ENCODE data around the gene PI3.

Gene PI3

DNA sequence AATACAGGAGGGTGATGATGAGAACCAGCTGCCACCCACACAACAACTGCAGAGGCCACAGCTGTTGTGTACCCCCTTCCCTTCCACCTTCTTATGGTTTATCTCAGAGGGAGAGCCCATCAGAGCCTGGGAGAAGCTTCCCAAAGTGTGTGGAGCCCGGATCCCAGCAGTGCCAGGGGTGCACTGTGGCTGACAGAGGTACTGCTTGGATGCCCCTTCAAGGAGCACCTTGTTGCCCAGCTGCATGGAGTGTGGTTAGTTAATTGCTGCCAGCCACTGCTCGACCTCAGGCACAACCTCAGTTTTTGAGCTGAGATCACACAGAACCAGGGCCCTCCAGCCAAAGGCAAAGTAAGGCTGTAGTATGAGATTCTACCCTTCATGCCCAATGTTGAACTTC, 13.0 kb downstream of the PI3 start:
- no peak for DNase-seq (ENCODE audit: low spot score)

DNA sequence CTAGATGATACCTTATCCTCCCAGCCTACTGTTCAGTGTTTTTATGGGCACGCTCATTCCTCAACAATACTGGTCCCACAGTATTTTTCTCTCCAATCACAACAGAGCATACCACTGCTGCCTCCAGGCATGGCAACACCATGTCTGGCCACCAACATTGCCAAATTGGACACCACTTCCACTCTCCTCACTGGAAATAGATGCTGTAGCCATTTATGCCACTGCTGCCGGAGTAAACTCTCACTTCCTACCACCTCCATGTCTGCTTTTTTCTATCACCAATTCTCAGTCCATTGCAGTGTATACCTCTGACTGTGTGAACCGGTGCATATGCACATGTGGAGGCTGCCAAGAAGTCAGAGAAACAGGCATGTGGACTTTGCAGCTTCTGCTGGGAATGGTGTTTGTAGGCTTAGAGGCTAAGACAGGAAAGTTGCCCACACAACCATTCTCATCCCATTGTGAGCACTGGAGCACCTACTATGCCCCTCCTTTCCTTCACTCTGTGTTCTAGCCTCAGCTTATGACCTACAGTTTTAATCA, 14.4 kb downstream of the PI3 start:
- no peak for DNase-seq (ENCODE audit: low spot score)

DNA sequence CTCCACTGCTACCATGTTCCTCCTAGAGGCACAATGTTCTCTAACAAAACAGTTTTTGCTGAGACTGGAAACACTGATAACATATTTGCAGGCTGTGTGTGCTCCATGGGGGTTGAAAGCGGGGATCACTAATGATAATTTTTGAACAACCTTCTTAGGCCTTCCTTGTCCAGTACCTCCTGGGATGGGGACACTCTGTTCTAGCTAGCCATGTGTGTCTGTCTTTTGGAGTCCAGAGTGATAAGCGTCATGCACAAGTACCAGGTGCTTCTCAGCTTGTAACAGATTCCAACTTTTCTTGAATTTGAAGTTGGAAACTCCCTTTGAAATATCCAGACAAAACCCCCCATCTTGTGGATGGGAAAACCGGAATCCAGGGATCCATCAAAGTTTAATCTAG, 15.2 kb downstream of the PI3 start:
- no peak for DNase-seq (ENCODE audit: low spot score)

DNA sequence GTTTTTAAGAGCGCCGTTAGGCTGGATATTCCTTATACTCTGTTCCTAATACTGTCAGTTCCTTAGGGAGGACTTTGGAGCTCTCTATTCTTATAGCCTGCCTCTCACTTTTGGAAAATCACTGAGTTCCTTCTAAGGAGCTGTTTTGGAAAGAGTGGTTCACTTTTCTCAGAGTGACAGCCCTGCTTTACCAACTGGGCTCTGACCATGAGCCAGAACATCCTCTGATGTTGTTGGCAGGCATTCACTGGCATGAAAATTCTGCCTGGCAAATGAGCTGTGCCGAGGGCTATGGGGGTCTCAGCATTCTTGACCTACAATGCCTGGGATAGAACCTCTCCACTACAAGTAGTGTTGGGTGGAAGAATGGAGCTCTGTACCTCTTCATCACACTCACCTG, 17.2 kb downstream of the PI3 start:
- DNase-seq (ENCODE audit: low spot score): no peak

DNA sequence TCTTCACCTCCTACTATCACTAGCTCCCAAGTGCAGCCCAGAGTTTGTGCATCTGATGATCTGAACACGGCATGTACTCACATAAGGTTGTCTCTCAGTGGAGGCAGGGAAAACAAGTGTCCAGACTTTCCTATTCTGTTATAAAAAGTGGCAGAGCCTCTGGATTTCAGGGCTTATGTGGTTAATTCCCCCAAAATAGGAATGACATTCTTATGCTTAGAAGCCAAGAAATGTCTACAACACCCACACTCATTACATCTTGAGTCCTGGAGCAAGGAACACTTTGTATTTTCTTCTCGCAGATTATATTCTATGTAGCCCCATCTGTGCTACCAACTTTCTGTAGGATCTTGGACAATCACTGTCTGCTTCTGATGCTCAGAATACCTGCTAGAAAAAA, 18.6 kb downstream of the PI3 start:
- no peak for DNase-seq (ENCODE audit: low spot score)

DNA sequence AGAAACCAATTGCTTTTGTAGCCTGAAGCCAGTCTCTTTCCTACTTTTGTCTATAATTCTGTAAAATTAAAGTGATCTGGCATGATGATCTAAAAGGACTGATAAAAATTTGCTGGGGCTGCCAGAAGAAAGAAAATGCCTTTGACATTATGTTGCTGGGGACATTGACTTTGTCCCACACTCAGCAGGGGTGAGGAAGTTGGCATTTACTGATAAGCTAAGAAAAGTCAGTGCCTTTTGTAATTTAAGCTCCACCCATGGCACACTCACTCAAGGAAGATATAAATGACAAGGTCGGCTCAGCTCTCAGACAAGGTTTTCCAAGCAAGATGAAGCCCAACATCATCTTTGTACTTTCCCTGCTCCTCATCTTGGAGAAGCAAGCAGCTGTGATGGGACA, 32.0 kb downstream of the PI3 start, which contains the start of gene SEMG1:
SEMG1 (plus strand) TSS at position 309 of the 400 bp plus-strand sequence; CDS start at position 330, 21 bp downstream.
- no peak for DNase-seq (ENCODE audit: low spot score)

DNA sequence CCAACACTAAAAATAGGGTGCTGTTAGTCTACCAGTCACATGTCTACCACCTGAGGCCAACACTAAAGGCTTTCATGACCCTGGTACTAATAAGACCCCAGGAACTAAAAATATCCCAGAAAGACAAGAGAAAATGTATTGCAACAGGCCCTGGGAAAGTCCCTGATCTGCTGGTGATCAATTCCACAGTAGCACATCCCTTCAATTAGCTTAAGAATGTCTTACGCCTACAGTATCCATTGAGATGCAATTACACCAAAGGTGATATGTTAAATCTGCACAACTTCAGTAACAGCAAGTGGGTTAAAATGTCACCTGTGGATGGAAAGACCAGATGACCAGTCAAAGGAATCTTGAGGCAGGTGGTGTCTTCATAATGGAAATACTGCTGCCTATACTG, 35.2 kb downstream of the PI3 start:
- DNase-seq (ENCODE audit: low spot score): no peak

DNA sequence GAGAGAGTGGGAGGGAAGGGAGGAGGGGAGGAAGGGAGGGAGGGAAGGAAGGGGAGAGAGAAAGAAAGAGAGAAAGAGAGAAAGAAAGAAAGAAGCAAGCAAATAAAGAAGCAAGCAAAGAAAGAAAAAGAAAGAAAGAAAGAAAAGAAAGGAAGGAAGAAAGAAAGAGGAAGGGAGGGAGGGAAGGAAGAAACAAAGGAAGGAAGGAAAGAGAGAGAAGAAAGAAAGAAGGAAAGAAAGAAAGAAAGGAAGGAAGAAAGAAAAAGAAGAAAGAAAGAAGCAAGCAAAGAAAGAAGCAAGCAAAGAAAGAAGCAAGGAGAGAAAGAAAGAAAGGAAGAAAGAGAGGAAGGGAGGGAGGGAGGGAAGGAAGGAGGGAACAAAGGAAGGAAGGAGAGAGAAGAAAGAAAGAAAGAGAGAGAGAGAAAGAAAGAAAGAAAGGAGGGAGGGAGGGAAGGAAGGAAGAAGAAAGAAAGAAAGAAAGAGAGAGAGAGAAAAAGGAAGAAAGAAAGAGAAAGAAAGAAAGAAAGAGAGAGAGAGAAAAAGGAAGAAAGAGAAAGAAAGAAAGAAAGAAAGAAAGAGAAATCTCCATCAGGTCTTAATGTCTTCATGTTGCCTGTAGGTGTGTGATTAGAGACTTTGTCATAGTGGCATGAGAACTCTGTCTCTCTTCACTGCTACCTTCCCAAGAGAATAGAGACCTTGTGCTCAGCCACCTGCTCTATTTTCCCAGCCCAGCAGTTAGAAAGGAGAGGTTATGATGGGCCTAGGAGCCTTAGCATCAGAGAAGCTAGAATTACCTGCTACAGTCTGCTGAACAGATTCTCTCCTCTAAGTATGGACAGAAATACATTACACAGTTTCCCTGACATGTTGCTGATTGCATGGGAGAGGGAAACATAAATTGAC, 37.1 kb downstream of the PI3 start:
- no peak for DNase-seq (ENCODE audit: low spot score)

DNA sequence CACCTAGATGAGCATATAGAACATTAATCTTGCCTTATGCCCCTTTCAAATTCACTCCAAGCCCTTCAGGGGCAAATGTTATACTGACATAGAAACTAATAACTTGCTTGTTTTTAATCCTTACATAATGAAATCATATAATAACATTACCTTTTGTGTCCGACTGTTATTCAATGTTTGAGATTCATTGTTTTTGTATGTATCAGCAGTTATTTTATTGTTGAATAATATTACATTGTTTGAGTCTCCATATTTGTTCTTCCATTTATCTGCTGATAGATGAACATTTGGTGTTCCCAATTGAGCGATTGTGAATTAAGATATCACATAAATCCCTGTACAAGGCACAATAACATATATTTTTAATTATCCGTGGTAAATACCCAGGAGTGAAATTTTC, 38.1 kb downstream of the PI3 start:
- no peak for DNase-seq (ENCODE audit: low spot score)

DNA sequence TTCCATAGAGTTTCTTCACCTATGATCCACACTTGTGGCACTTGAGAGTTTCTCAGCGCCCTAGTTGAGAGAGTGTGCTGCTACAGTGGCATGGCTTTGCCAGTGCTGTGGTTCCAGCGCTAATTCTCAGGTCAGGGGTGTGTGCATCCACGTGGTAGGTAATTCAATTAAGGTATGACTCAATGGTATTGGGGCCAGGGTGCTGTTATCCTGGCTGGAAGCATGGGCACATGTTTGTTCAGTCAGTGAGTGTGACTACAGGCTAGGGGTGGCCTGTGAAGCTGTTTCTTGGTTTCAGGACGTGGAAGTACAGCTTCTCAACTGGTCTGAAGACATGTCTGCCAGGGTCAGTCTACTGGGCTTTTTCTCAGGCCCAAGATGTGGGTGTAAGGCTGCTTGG, 43.4 kb downstream of the PI3 start:
- no peak for DNase-seq (ENCODE audit: low spot score)

DNA sequence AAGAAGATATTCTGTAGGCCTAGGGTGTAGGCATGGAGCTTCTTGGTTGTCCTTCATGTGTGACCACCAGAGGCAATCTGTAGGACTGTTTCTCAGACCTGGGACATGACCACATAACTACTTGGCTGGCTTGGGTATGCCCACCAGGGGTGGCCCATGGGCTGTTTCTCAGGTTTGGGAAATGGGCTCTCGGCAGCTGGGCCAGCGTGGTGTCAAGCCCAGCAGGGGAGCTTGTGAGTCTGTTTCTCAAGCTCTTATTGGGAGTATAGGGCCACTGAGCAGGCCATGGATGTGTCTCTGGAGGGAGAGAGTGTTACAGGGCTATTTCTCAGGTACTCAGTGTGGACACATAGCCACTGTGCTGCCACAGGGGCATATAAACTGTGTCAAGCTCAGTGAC, 43.9 kb downstream of the PI3 start:
- no peak for DNase-seq (ENCODE audit: low spot score)

DNA sequence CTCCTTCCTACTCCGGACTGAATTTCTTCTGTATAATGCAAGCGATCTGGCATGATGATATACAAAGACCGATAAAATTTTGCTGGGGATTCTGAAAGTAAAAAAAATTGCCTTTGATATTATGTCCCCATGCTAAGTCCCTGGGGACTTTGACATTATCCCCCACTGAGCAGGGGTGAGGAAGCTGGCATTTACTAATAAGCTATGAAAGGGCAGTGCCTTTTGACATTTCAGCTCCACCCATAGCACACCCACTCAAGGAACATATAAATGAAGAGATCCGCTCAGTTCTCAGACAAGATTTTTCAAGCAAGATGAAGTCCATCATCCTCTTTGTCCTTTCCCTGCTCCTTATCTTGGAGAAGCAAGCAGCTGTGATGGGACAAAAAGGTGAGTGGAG, 46.4 kb downstream of the PI3 start, which contains the start of gene SEMG2:
SEMG2 (plus strand) TSS at position 298 of the 400 bp plus-strand sequence; CDS start at position 315, 17 bp downstream.
- DNase-seq (ENCODE audit: low spot score): no peak

DNA sequence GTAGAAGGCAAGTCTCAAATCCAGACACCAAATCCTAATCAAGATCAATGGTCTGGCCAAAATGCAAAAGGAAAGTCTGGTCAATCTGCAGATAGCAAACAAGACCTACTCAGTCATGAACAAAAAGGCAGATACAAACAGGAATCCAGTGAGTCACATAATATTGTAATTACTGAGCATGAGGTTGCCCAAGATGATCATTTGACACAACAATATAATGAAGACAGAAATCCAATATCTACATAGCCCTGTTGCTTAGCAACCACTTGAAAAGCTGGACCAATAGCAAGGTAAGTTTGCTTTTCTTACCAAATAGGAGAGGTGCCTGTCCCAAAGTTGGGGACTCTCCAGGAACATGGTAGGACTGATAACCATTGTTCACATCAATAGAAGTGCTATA, 48.4 kb downstream of the PI3 start:
- no peak for DNase-seq (ENCODE audit: low spot score)
